HK-2 (cell line): ENCODE measurements around the gene PLPP6.
"Not testable (repeated sequence)": the region's sequence is repeated elsewhere in the genome, so short reads cannot be mapped to it uniquely, and the experiment has no call there.

Source experiments
- DNase-seq: peaks from one replicate; pipeline ENCODE4 v3.0.0-alpha.2; 2018; ENCODE audit not compliant: unreplicated experiment

PLPP6 gene

DNA sequence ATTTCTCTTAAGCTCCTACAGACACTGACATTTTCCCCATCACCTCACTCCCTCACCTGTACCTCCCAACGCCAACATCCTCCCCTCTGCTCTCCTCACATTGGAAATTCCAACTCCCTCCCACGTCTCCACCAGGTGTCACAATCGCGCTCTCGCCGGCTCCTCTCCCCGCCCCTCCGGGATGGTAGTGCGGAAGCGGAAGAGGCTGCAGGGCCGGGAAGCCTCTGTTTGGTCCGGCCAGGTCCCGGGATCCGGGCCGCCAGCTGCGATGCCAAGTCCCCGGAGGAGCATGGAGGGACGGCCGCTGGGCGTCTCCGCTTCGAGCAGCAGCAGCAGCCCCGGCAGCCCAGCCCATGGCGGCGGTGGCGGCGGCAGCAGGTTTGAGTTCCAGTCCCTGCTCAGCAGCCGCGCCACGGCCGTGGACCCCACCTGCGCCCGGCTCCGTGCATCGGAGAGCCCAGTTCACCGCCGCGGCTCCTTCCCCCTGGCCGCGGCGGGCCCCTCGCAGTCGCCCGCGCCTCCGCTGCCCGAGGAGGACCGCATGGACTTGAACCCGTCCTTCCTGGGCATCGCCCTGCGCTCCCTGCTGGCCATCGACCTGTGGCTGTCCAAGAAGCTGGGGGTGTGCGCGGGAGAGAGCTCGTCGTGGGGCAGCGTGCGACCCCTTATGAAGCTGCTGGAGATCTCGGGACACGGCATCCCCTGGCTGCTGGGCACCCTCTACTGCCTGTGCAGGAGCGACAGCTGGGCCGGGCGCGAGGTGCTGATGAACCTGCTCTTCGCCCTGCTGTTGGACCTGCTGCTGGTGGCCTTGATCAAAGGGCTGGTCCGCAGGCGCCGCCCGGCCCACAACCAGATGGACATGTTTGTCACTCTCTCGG lies at the start of gene PLPP6:
PLPP6 (plus strand) TSS at position 187 of the 881 bp plus-strand sequence; CDS start at position 269, 82 bp downstream.
- peak; percentile 82 for DNase-seq

DNA sequence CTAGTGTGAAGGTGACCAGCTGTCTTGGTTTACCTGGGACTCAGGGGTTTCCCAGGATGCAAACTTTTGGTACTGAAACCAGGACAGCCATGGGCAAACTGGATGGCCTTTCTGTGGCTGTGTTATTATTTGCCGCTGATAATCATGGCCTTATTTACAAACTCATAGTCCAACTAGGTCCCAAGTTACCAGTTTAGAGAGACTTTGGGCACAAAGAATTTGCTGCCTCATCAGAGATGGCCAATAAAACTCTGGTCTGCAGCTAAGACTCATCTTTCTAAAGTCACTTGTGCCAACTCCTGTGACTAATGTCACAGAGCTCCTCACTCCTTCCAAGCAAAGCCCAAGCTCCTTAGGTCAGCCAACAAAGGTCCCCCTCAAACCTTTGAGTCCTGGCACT lies 47.5 kb upstream of the PLPP6 start:
- no peak for DNase-seq

DNA sequence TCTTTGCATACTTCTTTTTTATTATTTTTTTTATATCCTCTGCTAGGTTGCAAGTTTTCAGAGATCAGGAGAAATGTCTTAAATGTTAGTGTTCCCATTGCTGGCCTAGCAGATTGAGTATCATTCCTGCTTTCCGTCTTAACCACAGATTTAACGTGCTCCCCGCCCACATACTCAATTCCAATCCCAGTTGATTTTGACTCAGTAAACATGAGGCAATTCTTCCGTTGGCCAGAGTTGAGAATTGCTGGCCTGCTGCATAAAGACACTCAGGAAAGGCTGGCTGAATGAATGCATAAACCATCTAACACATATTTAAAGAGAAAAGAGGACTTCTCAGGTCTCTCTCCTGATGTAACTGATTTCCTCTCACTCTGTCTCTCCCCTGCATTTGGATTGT lies 46.8 kb upstream of the PLPP6 start:
- no peak for DNase-seq

DNA sequence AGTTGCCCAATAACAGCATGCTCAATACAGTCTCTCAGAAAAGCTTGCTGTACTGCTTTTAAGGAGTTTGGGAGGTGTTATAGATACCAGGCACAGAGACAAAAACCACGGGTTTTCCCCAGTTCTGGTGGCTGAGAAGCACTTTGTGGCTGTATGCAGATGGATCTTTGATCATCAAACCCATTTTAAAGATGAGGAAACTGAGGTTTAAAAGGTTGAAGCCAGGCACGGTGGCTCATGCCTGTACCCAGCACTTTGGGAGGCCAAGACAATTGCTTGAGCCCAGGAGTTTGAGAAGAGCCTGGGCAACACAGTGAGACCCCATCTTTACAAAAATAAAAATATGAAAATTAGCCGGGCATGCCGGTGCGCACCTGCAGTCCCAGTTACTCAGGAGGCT lies 46.3 kb upstream of the PLPP6 start:
- DNase-seq = no peak

DNA sequence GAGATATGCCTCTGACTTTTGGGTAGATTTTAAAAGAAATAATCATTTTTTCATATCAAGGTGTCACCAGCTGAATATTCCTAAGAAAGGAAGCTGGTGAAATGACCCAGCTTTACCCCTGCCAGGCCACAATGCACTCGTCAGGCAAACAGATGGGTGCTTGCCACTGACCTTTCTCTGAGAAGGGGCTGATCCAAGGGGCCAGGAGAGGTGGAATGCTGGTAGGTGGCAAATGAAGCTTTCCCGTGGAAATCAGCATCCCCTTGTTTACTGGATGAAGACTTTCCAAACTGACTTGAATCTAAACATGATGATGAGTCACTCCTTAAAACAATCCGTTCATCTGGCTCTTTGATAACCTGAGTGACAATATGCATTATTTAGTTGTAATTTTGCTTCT lies 44.3 kb upstream of the PLPP6 start:
- no peak for DNase-seq

DNA sequence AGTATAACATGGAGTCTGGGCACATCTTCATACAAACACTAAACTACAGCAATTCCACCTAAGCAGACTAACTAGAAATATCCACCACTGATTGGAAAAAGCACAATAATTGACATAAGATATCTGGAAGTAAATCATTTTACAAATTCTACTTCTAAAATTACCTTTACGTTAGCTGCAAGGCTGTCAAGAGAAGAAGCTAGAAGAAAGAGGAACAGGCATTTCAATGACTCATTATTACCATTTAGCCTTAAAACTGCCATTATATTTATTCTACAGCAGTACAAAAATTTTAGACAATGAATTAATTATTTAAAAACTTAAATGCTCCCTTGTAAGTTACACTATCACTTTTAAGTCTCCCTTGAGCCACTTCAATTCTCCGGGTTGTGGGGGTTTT lies 43.4 kb upstream of the PLPP6 start:
- DNase-seq = no peak

DNA sequence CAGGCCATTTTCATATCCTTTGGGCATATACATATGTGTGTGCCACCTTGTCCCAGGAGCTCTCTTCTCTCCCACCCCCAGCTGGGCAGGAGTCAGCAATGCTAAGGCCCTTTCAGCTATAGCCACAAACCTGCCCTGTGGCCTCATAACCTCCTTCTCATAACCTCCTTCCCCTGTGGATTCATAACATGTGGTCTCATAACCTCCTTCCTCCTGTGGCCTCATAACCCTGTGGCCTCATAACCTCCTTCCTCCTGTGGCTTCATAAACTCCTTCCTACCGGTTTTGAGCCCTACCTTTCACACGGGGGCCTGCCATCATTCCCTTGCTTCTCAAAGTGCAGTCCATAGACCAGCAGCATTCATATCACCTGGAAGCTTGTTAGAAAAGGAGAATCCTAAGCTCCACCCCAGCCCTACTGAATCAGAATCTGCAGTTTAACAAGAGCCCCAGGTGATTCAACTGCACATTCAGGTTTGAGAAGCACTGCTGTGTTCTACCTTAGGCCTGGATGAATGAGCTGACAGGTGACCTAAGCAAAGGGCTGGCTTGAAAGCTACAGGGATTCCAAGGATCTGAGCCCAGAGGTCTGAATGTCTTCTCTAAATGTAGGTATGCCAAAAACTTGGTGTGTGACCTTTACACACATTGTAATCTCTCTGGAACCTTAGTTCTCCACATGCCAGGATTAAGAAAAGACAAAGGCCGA lies 41.9 kb upstream of the PLPP6 start:
- no peak for DNase-seq

DNA sequence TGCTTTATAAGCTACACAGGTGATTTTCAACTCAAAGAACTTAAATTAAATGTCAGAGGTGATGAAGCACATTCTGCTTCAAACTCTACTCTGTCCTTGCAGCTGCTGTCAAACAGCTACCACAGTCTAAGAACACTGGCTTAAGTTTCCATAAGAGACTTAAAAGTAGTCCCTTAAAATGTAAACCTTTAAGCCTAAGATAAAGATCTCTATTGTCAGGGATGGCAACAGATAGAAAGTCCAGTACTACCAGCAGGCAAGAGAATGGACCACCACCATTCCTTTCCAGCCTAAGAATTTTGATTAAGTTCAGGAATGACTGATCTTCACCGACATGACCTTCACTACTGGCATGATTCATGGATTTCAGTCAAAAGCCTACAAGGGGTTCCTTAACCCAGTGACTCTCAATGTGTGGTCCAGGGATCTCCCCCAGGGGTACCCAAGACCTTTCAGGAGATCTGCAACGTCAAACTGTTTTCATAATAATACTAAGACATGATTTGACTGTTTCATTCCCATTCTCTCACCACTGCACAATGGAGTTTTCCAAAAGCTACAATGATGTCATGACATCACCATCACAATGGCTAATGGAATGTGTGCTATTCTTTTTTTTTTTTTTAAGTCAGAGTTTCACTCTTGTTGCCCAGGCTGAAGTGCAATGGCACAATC lies 41.1 kb upstream of the PLPP6 start:
- DNase-seq = no peak

DNA sequence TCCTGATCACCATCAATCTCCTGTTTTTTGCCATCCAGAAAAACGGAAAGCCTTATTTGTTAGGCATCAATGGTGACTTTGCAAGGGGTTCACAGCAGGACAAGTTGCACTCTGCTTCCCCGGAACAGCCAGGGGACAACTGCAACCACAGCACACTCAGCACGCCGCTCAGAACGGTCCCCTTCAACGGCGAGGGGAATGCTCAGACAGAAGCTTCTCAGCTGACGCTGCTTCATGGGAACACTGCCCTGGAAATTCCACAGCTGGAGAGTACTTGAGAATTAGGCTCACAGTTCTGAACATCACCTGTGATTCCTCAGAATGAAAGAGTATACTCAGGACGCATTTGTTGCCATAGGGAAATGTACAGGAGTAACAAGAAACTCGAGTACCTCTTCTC lies 40.1 kb upstream of the PLPP6 start:
- no peak for DNase-seq

DNA sequence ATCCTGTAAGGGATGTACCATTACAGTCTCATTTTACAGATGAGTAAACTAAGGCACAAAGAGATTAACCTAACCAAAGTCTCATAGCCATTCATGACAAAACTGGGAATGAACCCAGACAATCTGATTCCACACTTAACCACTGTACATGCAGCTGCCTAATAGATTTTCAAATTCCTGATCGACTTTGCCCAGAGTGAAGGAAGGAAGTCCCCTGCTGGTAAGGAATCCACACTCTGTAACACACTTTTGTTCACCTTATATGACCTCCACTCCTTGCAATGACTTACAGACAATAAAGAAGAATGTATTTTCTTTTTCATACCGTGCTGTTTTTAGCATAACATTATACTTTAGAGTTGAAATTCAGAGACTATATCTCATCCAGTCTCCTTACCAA lies 31.3 kb upstream of the PLPP6 start:
- DNase-seq = no peak

DNA sequence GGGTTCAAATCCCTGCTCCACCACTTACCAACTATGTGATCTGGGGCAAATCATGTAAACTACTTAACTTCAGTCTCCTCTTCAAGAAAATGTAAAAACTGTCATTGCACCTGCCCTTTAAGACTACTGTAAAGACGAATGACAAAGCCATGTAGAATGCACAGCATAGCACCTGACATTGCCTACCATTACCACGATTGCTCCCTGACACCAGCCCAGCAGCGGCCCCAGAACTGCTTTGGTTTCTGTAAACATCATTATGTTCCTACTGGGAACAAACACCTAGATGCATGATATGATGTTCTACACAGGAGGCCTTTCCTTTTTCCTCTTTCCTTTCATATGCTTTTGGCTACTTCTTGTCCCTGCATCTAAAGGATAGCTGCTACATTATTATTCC lies 23.1 kb upstream of the PLPP6 start:
- no peak for DNase-seq

DNA sequence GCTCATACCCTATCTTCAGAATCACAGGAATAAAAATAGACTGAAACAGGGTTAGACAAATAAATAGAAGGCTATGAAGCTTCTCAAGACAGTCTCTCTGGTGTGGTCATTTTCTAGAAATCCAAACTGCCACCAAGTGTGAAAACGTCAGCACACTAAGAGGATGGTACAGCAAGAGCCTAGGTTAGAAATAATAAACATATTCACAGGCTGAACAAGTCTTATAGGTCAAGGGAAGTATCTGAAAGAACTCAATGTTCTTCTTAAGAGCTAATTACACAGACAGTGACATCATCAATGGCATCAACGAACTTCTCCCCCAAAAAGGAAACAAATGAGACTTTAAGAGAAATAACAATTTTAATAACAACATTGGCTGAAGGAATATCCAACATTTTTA lies 22.7 kb upstream of the PLPP6 start:
- no peak for DNase-seq

DNA sequence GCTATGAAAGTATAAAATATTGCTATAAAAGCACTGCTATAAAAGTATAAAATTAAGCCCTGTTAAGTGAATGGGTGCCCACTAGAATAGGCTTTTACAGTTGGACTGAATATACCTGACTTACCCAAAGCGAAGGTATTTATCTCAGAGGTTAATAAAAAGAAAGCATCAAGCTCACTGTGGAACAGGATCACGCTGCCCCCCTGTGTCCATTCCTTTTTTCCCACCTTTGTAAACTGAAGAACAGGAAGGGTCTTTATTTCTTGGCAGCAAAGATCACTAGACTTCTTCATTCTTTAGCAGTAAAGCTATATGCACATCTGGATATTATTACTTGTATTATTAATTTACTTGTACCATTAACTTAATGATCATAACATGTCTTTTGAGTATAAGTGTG lies 22.1 kb upstream of the PLPP6 start:
- DNase-seq = peak; percentile 21

DNA sequence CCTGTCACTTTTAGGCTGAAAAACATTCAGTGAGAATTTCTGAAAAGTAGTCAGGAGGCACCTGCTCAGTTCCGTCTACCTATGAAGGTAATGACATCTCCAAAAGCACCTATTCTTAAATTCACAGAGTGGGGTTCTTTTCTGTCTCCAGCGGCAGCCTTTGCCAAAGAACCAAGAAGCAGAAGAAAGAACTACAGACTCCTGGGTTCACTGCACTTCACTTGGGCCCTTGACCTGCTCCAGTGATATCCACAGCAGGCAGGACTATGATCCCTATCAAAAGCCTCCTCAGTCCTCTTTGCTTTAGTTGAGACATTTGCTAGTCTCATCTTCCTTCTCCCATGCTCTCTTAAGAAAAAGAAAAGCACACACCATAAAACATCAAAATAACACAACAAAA lies 19.7 kb upstream of the PLPP6 start:
- DNase-seq = no peak

DNA sequence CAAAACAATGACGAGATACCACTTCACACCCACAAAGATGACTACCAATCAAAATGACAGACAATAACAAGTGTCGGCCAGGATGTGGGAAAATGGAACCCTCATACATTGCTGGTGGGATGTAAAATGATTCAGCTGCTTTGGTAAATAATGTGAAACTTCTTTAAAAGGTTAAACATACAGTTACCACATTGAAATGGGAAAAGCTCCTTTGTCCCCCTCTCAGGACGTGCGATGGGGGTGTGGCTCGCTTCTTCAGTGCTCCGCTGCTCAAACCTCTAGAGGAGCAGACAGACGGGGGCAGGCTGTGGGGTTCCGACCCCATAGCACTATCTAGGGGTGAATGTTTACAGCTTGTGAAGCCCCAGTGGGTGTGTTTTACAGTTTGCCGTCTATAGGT lies 8.0 kb upstream of the PLPP6 start:
- no peak for DNase-seq

DNA sequence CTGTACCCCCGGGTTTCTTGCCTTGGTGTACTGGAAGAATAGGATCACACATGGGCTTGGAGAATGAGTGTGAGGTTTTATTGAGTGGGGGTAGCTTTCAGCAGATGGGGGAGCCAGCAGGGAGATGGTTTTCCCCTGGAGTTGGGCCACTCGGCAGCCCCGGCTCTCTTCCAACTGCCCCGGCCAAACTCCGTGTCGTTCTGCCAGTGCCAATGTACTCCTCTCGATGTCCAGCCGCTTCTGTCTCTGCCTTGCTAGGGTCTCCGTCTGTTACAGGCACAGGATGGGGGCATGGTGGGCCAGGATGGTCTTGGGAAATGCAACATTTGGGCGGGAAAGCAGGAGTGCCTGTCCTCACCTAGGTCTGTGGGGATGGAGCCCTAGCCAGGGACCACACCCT lies 7.6 kb upstream of the PLPP6 start:
- no peak for DNase-seq

DNA sequence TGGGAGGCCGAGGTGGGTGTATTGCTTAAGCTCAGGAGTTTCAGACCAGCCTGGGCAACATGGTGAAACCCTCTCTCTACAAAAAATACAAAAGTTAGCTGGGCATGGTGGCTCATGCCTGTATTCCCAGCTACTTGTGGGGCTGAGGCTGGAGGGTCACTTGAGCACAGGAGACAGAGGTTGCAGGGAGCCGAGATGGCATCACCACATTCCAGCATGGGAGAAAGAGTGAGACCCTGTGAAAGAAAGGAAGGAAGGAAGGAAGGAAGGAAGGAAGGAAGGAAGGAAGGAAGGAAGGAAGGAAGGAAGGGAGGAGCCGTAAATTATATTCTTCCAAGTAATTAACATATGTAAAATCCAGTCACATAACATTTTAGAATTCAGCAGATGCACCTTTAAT lies 5.9 kb upstream of the PLPP6 start:
- DNase-seq = not testable (repeated sequence)

DNA sequence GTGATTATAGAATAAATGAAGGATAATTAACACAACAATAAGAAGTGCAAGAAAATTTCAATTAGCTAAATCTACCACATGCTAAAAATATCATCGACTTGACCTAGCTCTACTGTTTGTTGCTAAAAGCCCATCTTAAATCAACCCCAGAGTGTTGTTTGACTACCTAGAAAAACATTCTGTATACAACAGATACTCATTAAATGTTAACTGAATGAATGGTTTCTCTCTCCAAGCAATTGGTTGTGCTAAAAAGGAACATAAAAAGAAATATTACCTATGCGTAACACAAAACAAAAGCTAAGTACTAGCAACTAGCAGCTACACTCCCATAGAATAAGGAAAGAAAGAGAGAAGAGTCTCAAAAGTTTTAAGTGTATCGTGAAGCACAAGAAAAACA lies 5.5 kb upstream of the PLPP6 start:
- no peak for DNase-seq

DNA sequence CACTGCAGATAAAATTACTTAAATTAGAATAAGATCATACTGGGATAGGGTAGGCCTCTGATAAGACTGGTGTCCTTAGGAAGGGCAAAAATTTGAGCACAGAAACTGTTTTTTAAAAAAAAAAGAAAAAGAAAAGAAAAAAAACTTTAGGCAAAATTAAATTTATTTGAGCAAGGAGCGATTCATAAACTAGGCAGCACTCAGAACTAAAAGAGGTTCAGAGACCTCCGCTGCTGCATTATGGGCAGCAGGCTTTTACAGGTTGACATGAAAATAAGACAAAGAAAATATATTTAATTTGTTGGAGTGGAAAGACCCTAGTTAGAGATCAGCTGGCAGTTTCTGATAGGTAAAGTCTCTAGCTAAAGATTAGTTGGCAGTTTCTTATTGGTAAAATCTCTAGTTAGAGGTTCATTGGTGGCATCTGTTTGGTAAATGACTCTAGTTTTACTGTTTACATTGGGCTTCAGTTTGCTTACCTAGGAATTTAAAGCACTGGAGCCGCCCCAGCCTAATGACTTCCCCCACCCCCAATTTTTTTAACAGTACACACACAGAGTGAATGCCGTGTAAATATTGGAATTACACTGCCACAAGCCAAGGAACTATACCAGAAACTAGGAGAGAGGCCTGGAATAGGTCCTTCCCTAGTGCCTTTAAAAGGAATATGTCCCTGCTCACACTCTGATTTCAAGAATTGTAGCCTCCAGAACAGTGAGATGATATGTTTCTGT lies 4.5 kb upstream of the PLPP6 start:
- DNase-seq = no peak

DNA sequence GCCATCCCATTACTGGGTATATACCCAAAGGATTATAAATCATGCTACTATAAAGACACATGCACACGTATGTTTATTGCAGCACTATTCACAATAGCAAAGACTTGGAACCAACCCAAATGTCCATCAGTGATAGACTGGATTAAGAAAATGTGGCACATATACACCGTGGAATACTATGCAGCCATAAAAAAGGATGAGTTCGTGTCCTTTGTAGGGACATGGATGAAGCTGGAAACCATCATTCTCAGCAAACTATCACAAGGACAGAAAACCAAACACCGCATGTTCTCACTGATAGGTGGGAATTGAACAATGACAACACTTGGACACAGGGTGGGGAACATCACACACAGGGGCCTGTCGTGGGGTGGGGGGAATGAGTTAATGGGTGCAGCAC lies 1.4 kb upstream of the PLPP6 start:
- not testable (repeated sequence) for DNase-seq

DNA sequence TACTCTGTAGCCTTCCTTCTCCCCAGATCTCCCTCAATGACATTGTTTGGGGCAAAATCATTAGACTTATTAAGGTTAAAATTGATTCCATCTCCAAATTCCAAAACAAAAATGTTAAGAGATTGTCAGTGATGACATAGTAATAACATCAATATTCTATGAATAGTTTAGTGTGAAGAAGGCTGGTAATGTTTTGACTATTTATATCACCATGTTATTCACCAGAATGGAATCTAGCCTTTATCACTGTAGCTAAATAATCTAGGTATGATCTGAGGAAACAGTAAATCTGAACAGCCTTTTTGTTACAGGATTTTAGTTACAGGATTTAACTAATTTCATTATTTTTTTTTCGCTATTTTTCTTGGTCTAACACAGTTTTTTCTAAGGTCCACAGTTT lies 929 bp upstream of the PLPP6 start:
- no peak for DNase-seq

DNA sequence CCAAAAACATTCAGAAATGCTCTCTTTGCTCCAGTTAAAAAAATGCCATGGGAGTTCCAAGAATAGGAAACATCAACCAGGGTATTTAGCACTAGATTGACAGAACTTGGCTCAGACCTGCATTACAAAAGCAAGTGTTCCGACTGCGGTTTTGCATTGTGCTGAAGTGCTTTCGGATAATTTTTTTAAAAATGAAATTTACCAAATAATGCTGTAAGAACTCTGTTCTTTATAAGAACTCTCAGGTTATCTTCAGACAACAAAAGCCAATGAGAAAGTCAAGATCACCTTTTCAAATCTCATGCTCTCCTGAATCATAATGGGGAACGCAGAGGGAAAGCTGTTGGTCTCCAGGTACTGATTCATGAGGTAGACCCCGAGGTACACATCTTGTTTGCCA lies 483 bp upstream of the PLPP6 start:
- no peak for DNase-seq
